Panc1 (cell line): ENCODE data around the gene PIAS4. TPM values are rescaled to one million over a fixed set of nuclear protein-coding genes. Genes with fewer than 3 reads are reported as not detected.
A peak's percentile ranks its signal among the peaks of the same experiment; 100 is the strongest.

Experiments
- ATAC-seq: fragments of 200-7000 bp; cut with Tn5 transposase; 2 replicates; pipeline ENCODE4 v1.9.1; 2020; ENCODE audit warnings: mild to moderate bottlenecking, moderate library complexity
- BruUV-seq: library from RNA; stranded (reverse); fragments of 400-500 nt; replicated peaks from 2 replicates; lab custom pipeline; 2021; lab: Mats Ljungman, UMichigan
- CTCF ChIA-PET: fragments of 300-600 bp; sonication (Branson Sonifier 250); formaldehyde crosslinking; loops from one replicate; lab custom pipeline; 2022; ENCODE audit warnings: antibody characterized with exemption; lab: Charles Lee
- POLR2A ChIA-PET: fragments of 300-600 bp; sonication (Branson Sonifier 250); formaldehyde crosslinking; loops from one replicate; lab custom pipeline; 2022; ENCODE audit warnings: antibody characterized with exemption; lab: Charles Lee
- DNase-seq: peaks from one replicate; pipeline ENCODE4 v3.0.0-alpha.2; 2010; ENCODE audit warnings: low read depth, low spot score
- H3K27ac ChIP-seq: 2 replicates; pipeline ENCODE4 v1.5.1; 2011; ENCODE audit warnings: mild to moderate bottlenecking, low read length, inconsistent platforms
- H3K27me3 ChIP-seq: fragments of 200-500 bp; sonication (Bioruptor generic); 2 replicates; pipeline ENCODE4 v1.6.0; 2014; ENCODE audit warnings: low read length, inconsistent platforms; ENCODE audit not compliant: control insufficient read depth, insufficient read depth
- H3K36me3 ChIP-seq: fragments of 200-500 bp; sonication (Bioruptor generic); 2 replicates; pipeline ENCODE4 v1.5.1; 2014; ENCODE audit warnings: inconsistent platforms, mild to moderate bottlenecking, low read length, moderate library complexity; ENCODE audit not compliant: control insufficient read depth, insufficient read depth
- H3K4me1 ChIP-seq: 2 replicates; pipeline ENCODE4 v1.5.1; 2011; ENCODE audit warnings: inconsistent platforms, mild to moderate bottlenecking, low read length, moderate library complexity; ENCODE audit not compliant: control insufficient read depth, insufficient read depth
- H3K4me3 ChIP-seq, 2 experiments: 2 replicates each; pipeline ENCODE4 v1.5.1; 2011 to 2012; ENCODE audit warnings: low read depth in 2 of 2, low read length in 2 of 2, mild to moderate bottlenecking in 2 of 2, inconsistent platforms in 1 of 2, moderate library complexity in 1 of 2
- H3K9me3 ChIP-seq: fragments of 200-500 bp; sonication (Bioruptor generic); 2 replicates; pipeline ENCODE4 v1.5.1; 2014; ENCODE audit warnings: low read depth, mild to moderate bottlenecking, inconsistent platforms, low read length, moderate library complexity; ENCODE audit not compliant: control insufficient read depth, insufficient read depth
- POLR2AphosphoS5 ChIP-seq: IDR thresholded peaks from 2 replicates; pipeline ENCODE4 v1.6.1; 2012; ENCODE audit warnings: mild to moderate bottlenecking, low read depth, low read length, moderate library complexity
- REST ChIP-seq, 2 experiments: IDR thresholded peaks; 2 replicates each; pipeline ENCODE4 v1.6.1; 2011 to 2012; ENCODE audit warnings: low read depth in 2 of 2, control low read depth in 1 of 2, low read length in 1 of 2, mild to moderate bottlenecking in 1 of 2, moderate library complexity in 1 of 2; ENCODE audit not compliant: insufficient read depth in 1 of 2
- SIN3A ChIP-seq: IDR thresholded peaks from 2 replicates; pipeline ENCODE4 v1.6.1; 2012; ENCODE audit warnings: low read depth, mild to moderate bottlenecking, low read length, moderate library complexity, borderline replicate concordance; ENCODE audit not compliant: insufficient read depth
- TCF7L2 ChIP-seq: IDR thresholded peaks from 2 replicates; pipeline ENCODE4 v1.6.1; 2011; ENCODE audit warnings: mild to moderate bottlenecking, low read depth, low read length, inconsistent platforms
- in situ Hi-C: cut with HindIII; loops from 2 replicates; pipeline ENCODE4 v1.10.0; 2016; ENCODE audit warnings: low sequenced_read_pairs, low pct_unique_long_range_greater_than_20kb
- intact Hi-C: fragments of 100-400 bp; cut with micrococcal nuclease; formaldehyde crosslinking; loops from one replicate; pipeline ENCODE4 v1.10.0; 2022; ENCODE audit not compliant: unreplicated experiment
- total RNA-seq: library from RNA; stranded (reverse); gene quantifications from one replicate; pipeline ENCODE4 v1.2.1, GENCODE V29; 2021; ENCODE audit not compliant: unreplicated experiment
- TF ChIP-seq, protein P1 (sequence below): fragments of 450-650 bp; IDR thresholded peaks from 2 replicates; pipeline ENCODE4 v1.5.1; 2017; ENCODE audit warnings: mild to moderate bottlenecking

PIAS4 gene
- total RNA-seq, 1 experiment from 2014 or later: 36.7 TPM

DNA sequence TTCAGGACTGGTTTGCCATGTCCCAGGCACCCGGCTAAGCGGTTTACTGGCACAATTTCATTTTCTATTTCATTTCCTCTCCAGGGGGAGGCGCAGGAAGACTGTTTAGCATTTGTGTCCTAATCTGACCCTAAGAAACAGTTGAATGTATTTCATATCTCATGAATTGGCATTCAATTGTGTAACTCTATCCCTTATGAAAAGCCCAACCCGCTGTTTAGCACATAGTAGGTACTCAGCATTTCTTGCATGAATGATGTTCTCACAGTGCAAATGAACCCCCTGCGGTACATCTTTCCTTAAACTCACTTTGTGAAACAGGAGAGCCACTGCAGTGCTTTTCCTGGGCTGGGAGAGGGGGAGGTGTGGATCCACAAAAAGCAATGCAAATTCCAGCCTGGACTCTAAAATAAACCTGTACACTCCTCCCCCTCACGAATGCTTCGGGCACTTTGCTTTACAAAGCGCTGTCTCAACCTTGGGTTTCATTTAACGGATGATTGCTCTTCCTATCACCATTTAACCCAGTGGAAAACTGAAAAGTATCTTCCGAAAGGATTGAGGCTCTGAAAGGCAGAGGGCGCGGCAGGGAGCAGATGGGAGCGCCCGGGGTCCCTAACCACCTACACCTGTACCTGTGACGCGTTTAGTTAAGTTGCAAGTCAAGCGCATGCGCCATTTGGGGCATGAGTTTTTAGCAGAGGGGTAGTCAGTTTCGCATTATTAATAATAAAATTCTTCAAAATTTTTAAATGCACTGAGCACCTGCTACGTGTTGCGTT, 21.1 kb upstream of the PIAS4 start:
- H3K27ac ChIP-seq: peak overlapping the region; percentile 83
- no TSS peak for BruUV-seq
- H3K4me3 ChIP-seq: peak overlapping the region; percentile 65 to 99
- H3K4me1 ChIP-seq: peaks cover 8% of the 10 kb centered on the region
- H3K27me3 ChIP-seq: no peaks in the 10 kb centered on the region
- H3K9me3 ChIP-seq: no peaks in the 10 kb centered on the region
- TF ChIP-seq TCF7L2: no peak
- TF ChIP-seq, protein P1, sequence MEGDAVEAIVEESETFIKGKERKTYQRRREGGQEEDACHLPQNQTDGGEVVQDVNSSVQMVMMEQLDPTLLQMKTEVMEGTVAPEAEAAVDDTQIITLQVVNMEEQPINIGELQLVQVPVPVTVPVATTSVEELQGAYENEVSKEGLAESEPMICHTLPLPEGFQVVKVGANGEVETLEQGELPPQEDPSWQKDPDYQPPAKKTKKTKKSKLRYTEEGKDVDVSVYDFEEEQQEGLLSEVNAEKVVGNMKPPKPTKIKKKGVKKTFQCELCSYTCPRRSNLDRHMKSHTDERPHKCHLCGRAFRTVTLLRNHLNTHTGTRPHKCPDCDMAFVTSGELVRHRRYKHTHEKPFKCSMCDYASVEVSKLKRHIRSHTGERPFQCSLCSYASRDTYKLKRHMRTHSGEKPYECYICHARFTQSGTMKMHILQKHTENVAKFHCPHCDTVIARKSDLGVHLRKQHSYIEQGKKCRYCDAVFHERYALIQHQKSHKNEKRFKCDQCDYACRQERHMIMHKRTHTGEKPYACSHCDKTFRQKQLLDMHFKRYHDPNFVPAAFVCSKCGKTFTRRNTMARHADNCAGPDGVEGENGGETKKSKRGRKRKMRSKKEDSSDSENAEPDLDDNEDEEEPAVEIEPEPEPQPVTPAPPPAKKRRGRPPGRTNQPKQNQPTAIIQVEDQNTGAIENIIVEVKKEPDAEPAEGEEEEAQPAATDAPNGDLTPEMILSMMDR: peak; percentile 76
- intact Hi-C loops (loop anchor here (10.0 kb wide), 1 partner anchor 218 kb away; no protein-coding TSS in a partner anchor), in situ Hi-C loops (no loop called here)
- CTCF ChIA-PET: interaction anchor here (0.6 kb wide), 1 partner anchor 28 kb away, joined by 9 read pairs; no protein-coding TSS in a partner anchor
- peak; percentile 51 for ATAC-seq
- DNase-seq: no peak
- POLR2A ChIA-PET: interaction anchor here (0.7 kb wide), 1 partner anchor 95 kb away, joined by 3 read pairs; no protein-coding TSS in a partner anchor
- H3K36me3 ChIP-seq: peaks cover 22% of the 10 kb centered on the region

GRCh38 chr19:3987619-3988371, 19.7 kb upstream of the PIAS4 start:
- Histone ChIP-seq H3K9me3 (no peaks in the 10 kb centered on the region), H3K36me3 (peaks cover 14% of the 10 kb centered on the region), H3K4me1 (peaks cover 8% of the 10 kb centered on the region), H3K4me3 (peak overlapping the region; percentile 65 to 99), H3K27ac (peak overlapping the region; percentile 83), H3K27me3 (no peaks in the 10 kb centered on the region)
- no peak for DNase-seq
- no TSS peak for BruUV-seq
- ChIA-PET POLR2A (interaction anchor here (0.6 kb wide), 3 partner anchors 19 to 196 kb away, joined by 6 to 15 read pairs (median 10); no protein-coding TSS in a partner anchor), CTCF (interaction anchor here (0.5 to 0.7 kb wide), 9 partner anchors 18 to 1128 kb away, joined by 3 to 10 read pairs (median 7); no protein-coding TSS in a partner anchor)
- TF ChIP-seq, protein P1: peak; percentile 93
- no peak for TF ChIP-seq SIN3A
- intact Hi-C loops (loop anchor here (10.0 kb wide), 1 partner anchor 217 kb away; no protein-coding TSS in a partner anchor), in situ Hi-C loops (no loop called here)
- peak; percentile 15; the same call in 1 of the 2 replicates for ATAC-seq

- CTCF ChIA-PET: no interaction called here
- TF ChIP-seq SIN3A (no peak), TCF7L2 (no peak), REST (IDR thresholded peaks at IDR 0.05; ENCODE audit: insufficient read depth in 1 of 2, low read depth in 2 of 2, low read length in 1 of 2) (no peak), POLR2AphosphoS5 (no peak)
- TF ChIP-seq, protein P1: no peak
- in situ Hi-C loops: no loop called here
- H3K27ac ChIP-seq: peak overlapping the region; percentile 51; the same call in 1 of the 2 replicates
- no peaks in the 10 kb centered on the region for H3K27me3 ChIP-seq
- intact Hi-C loops: no loop called here
- H3K4me1 ChIP-seq: peaks cover 7% of the 10 kb centered on the region
- H3K36me3 ChIP-seq: no peaks in the 10 kb centered on the region; the same call in 1 of the 2 replicates
- H3K9me3 ChIP-seq: no peaks in the 10 kb centered on the region
- POLR2A ChIA-PET: no interaction called here
- DNase-seq (no peak), ATAC-seq (no peak)
- no TSS peak for BruUV-seq
- no peak overlapping the region for H3K4me3 ChIP-seq
These were observed 16.8 kb upstream of the PIAS4 start for GRCh38 chr19:3990815-3991117.
